Colonic mucosa (tissue), 4 donors: ENCODE results near the gene TTC8. TPM values are rescaled to one million over a fixed set of nuclear protein-coding genes. Genes with fewer than 3 reads are reported as not detected.

Source experiments
- DNase-seq: peaks from one replicate; pipeline ENCODE4 v3.0.0-alpha.2; 2020
- H3K27ac ChIP-seq: fragments of 200-600 bp; one replicate; pipeline ENCODE4 v1.8.0; 2021
- H3K27me3 ChIP-seq: fragments of 200-600 bp; one replicate; pipeline ENCODE4 v1.8.0; 2021
- H3K36me3 ChIP-seq: fragments of 200-600 bp; one replicate; pipeline ENCODE4 v1.8.0; 2021
- H3K4me1 ChIP-seq: fragments of 200-600 bp; one replicate; pipeline ENCODE4 v1.8.0; 2021; ENCODE audit warnings: mild to moderate bottlenecking
- H3K4me3 ChIP-seq: fragments of 200-600 bp; one replicate; pipeline ENCODE4 v1.8.0; 2021
- H3K9ac ChIP-seq, 2 donors: one replicate each; pipeline ENCODE4 v1.7.0; 2013; ENCODE audit warnings: control low read depth in 2 of 2, low read depth in 2 of 2, low read length in 2 of 2
- H3K9me3 ChIP-seq: fragments of 200-600 bp; one replicate; pipeline ENCODE4 v1.8.0; 2021
- CTCF ChIP-seq: fragments of 200-600 bp; IDR thresholded peaks from one replicate; pipeline ENCODE4 v1.8.0; 2022; ENCODE audit warnings: antibody characterized with exemption, mild to moderate bottlenecking
- intact Hi-C: fragments of 100-400 bp; cut with DNase I; formaldehyde crosslinking; loops from one replicate; pipeline ENCODE4 v1.14.1; 2022
- total RNA-seq, 2 donors: library from RNA; stranded (reverse); fragmentation: NEBNext Ultra II Directional in 1 of 2; extraction: Animal tissue kit (Norgen Biotek cat#: 25700) in 1 of 2; gene quantifications; one replicate each; pipeline ENCODE4 v1.2.1, GENCODE V29; 2021
- donor health status: healthy.
- donor health status: DM: no; HTN: no; CAD: no.
- donor health status: DM: no; HTN: no; CAD: no.

Gene TTC8
- total RNA-seq, 2 donors from 2014 or later, result 13.5 to 17.1 TPM

- no peaks in the 10 kb centered on the region for H3K4me1 ChIP-seq
These were observed 11.2 kb downstream of the TTC8 start for GRCh38 chr14:88835661-88836060.

GRCh38 chr14:88837495-88837894 lies 13.0 kb downstream of the TTC8 start:
- no peak for TF ChIP-seq CTCF
- no peak overlapping the region for H3K9ac ChIP-seq
- intact Hi-C loops, result no loop called here

More at GRCh38 chr14:88835661-88836060, 11.2 kb downstream of the TTC8 start:
- Histone ChIP-seq H3K9ac (no peak overlapping the region), H3K9me3 (no peaks in the 10 kb centered on the region), H3K27me3 (no peaks in the 10 kb centered on the region), H3K4me3 (no peak overlapping the region), H3K36me3 (no peaks in the 10 kb centered on the region), H3K27ac (no peak overlapping the region)
- DNase-seq, result no peak
- intact Hi-C loops, result no loop called here
- TF ChIP-seq CTCF, result no peak

GRCh38 chr14:88838015-88838414 lies 13.6 kb downstream of the TTC8 start:
- Histone ChIP-seq H3K4me3 (no peak overlapping the region), H3K36me3 (no peaks in the 10 kb centered on the region), H3K27ac (no peak overlapping the region), H3K27me3 (no peaks in the 10 kb centered on the region), H3K9ac (no peak overlapping the region), H3K9me3 (no peaks in the 10 kb centered on the region), H3K4me1 (no peaks in the 10 kb centered on the region)
- no peak for DNase-seq
- no peak for TF ChIP-seq CTCF
- intact Hi-C loops, result no loop called here

More at GRCh38 chr14:88837495-88837894, 13.0 kb downstream of the TTC8 start:
- no peaks in the 10 kb centered on the region for H3K9me3 ChIP-seq
- H3K36me3 ChIP-seq, result no peaks in the 10 kb centered on the region
- DNase-seq, result no peak
- no peak overlapping the region for H3K27ac ChIP-seq
- H3K4me1 ChIP-seq, result no peaks in the 10 kb centered on the region
- no peaks in the 10 kb centered on the region for H3K27me3 ChIP-seq
- no peak overlapping the region for H3K4me3 ChIP-seq

GRCh38 chr14:88840926-88841325 lies 16.5 kb downstream of the TTC8 start:
- Histone ChIP-seq H3K4me1 (no peaks in the 10 kb centered on the region), H3K4me3 (no peak overlapping the region)
- intact Hi-C loops, result no loop called here

GRCh38 chr14:88841741-88842140 lies 17.3 kb downstream of the TTC8 start:
- Histone ChIP-seq H3K27ac (no peak overlapping the region), H3K4me1 (no peaks in the 10 kb centered on the region), H3K4me3 (no peak overlapping the region), H3K9ac (no peak overlapping the region), H3K36me3 (no peaks in the 10 kb centered on the region), H3K27me3 (no peaks in the 10 kb centered on the region), H3K9me3 (no peaks in the 10 kb centered on the region)
- no peak for DNase-seq
- intact Hi-C loops, result no loop called here
- TF ChIP-seq CTCF, result no peak

More at GRCh38 chr14:88840926-88841325, 16.5 kb downstream of the TTC8 start:
- Histone ChIP-seq H3K27ac (no peak overlapping the region), H3K9ac (no peak overlapping the region), H3K9me3 (no peaks in the 10 kb centered on the region), H3K27me3 (no peaks in the 10 kb centered on the region), H3K36me3 (no peaks in the 10 kb centered on the region)
- no peak for TF ChIP-seq CTCF
- DNase-seq, result no peak
